GM18517 (cell line): ENCODE measurements around the gene PRKG1.
"Not testable (repeated sequence)": the region's sequence is repeated elsewhere in the genome, so short reads cannot be mapped to it uniquely, and the experiment has no call there.

Experiments used
- ATAC-seq: cut with Tn5 transposase; IDR thresholded peaks from one replicate; pipeline ENCODE4 v1.9.1; 2021; ENCODE audit warnings: mild to moderate bottlenecking, moderate library complexity; ENCODE audit not compliant: unreplicated experiment

Gene PRKG1

GRCh38 chr10:51313773-51314478 lies 239.6 kb downstream of the PRKG1 start:
- ATAC-seq = no peak

GRCh38 chr10:51314481-51314880 lies 240.2 kb downstream of the PRKG1 start:
- no peak for ATAC-seq

GRCh38 chr10:51318399-51319172 lies 244.3 kb downstream of the PRKG1 start:
- no peak for ATAC-seq

- no peak for ATAC-seq
These were observed 244.8 kb downstream of the PRKG1 start for GRCh38 chr10:51319173-51319435.

- ATAC-seq = no peak
These were observed 247.0 kb downstream of the PRKG1 start for GRCh38 chr10:51321300-51321699.

GRCh38 chr10:51321980-51322379 lies 247.7 kb downstream of the PRKG1 start:
- no peak for ATAC-seq

- no peak for ATAC-seq
These were observed 251.4 kb downstream of the PRKG1 start for GRCh38 chr10:51325649-51326048.

GRCh38 chr10:51326174-51326573 lies 251.9 kb downstream of the PRKG1 start:
- no peak for ATAC-seq

- ATAC-seq = no peak
These were observed 253.1 kb downstream of the PRKG1 start for GRCh38 chr10:51327432-51327831.

GRCh38 chr10:51340366-51340765 lies 266.1 kb downstream of the PRKG1 start:
- ATAC-seq = no peak

- no peak for ATAC-seq
These were observed 266.7 kb downstream of the PRKG1 start for GRCh38 chr10:51340845-51341610.

- ATAC-seq = not testable (repeated sequence)
These were observed 267.5 kb downstream of the PRKG1 start for GRCh38 chr10:51341745-51342144.

- no peak for ATAC-seq
These were observed 268.1 kb downstream of the PRKG1 start for GRCh38 chr10:51342381-51342780.

GRCh38 chr10:51343391-51343790 lies 269.1 kb downstream of the PRKG1 start:
- ATAC-seq = no peak

GRCh38 chr10:51344371-51344770 lies 270.1 kb downstream of the PRKG1 start:
- no peak for ATAC-seq

- ATAC-seq = no peak
These were observed 274.3 kb downstream of the PRKG1 start for GRCh38 chr10:51348622-51349021.

- no peak for ATAC-seq
These were observed 282.9 kb downstream of the PRKG1 start for GRCh38 chr10:51357170-51357569.

- no peak for ATAC-seq
These were observed 283.9 kb downstream of the PRKG1 start for GRCh38 chr10:51358227-51358626.

GRCh38 chr10:51363415-51363814 lies 289.1 kb downstream of the PRKG1 start:
- ATAC-seq = no peak

- ATAC-seq = no peak
These were observed 290.4 kb downstream of the PRKG1 start for GRCh38 chr10:51364674-51365073.

GRCh38 chr10:51366044-51366443 lies 291.8 kb downstream of the PRKG1 start:
- ATAC-seq = no peak

- ATAC-seq = no peak
These were observed 292.8 kb downstream of the PRKG1 start for GRCh38 chr10:51367127-51367526.
